ENCODE measurements around the gene ARHGAP25.
"Not testable (repeated sequence)": the region's sequence is repeated elsewhere in the genome, so short reads cannot be mapped to it uniquely, and the experiment has no call there.

Gene ARHGAP25

GRCh38 chr2:68800517-68800916 lies 65.9 kb downstream of the ARHGAP25 start:
- DNase-seq, result no peak

- DNase-seq, result not testable (repeated sequence)
Measured at GRCh38 chr2:68802161-68802560, 67.5 kb downstream of the ARHGAP25 start.

GRCh38 chr2:68805025-68805424 lies 70.4 kb downstream of the ARHGAP25 start:
- DNase-seq, result no peak

- DNase-seq, result no peak
Measured at GRCh38 chr2:68806511-68807109, 72.0 kb downstream of the ARHGAP25 start.

- DNase-seq, result no peak
Measured at GRCh38 chr2:68807821-68808266, 73.2 kb downstream of the ARHGAP25 start.

GRCh38 chr2:68809324-68810240 lies 75.0 kb downstream of the ARHGAP25 start:
- DNase-seq, result no peak

- DNase-seq, result no peak
Measured at GRCh38 chr2:68811364-68811763, 76.8 kb downstream of the ARHGAP25 start.

GRCh38 chr2:68812251-68812650 lies 77.6 kb downstream of the ARHGAP25 start:
- DNase-seq, result no peak

GRCh38 chr2:68813596-68813995 lies 79.0 kb downstream of the ARHGAP25 start:
- DNase-seq, result peak; percentile 25

- DNase-seq, result no peak
Measured at GRCh38 chr2:68817306-68817705, 82.7 kb downstream of the ARHGAP25 start.

- DNase-seq, result no peak
Measured at GRCh38 chr2:68819556-68819955, 84.9 kb downstream of the ARHGAP25 start.

- no peak for DNase-seq
Measured at GRCh38 chr2:68822207-68822872, 87.7 kb downstream of the ARHGAP25 start.

- DNase-seq, result no peak
Measured at GRCh38 chr2:68824831-68825230, 90.2 kb downstream of the ARHGAP25 start.

GRCh38 chr2:68825866-68826265 lies 91.3 kb downstream of the ARHGAP25 start:
- DNase-seq, result no peak

GRCh38 chr2:68827666-68828065 lies 93.1 kb downstream of the ARHGAP25 start:
- no peak for DNase-seq

- DNase-seq, result peak; percentile 75
Measured at GRCh38 chr2:68828887-68829708, 94.5 kb downstream of the ARHGAP25 start.

GRCh38 chr2:68829749-68830148 lies 95.1 kb downstream of the ARHGAP25 start:
- no peak for DNase-seq

GRCh38 chr2:68831686-68832232 lies 97.1 kb downstream of the ARHGAP25 start:
- DNase-seq, result no peak

GRCh38 chr2:68832233-68832869 lies 97.7 kb downstream of the ARHGAP25 start:
- DNase-seq, result no peak

GRCh38 chr2:68833162-68833561 lies 98.6 kb downstream of the ARHGAP25 start:
- DNase-seq, result no peak

- DNase-seq, result no peak
Measured at GRCh38 chr2:68834737-68835376, 100.2 kb downstream of the ARHGAP25 start.
